GM21367 (cell line): Measurements from ENCODE around the gene CDK2.

Source experiments
- ATAC-seq: cut with Tn5 transposase; IDR thresholded peaks from one replicate; pipeline ENCODE4 v1.9.1; 2021; ENCODE audit not compliant: unreplicated experiment

Gene CDK2

GRCh38 chr12:55937981-55938380, 28.6 kb upstream of the CDK2 start:
- no peak for ATAC-seq

- ATAC-seq = no peak
Observed at GRCh38 chr12:55938826-55939501, 27.7 kb upstream of the CDK2 start.

GRCh38 chr12:55940065-55940732, 26.4 kb upstream of the CDK2 start:
- ATAC-seq = peak; percentile 87

- no peak for ATAC-seq
Observed at GRCh38 chr12:55942055-55942454, 24.6 kb upstream of the CDK2 start.

- ATAC-seq = no peak
Observed at GRCh38 chr12:55942577-55943136, 24.0 kb upstream of the CDK2 start.

- ATAC-seq = no peak
Observed at GRCh38 chr12:55946553-55946952, 20.1 kb upstream of the CDK2 start.

GRCh38 chr12:55955344-55955743, 11.3 kb upstream of the CDK2 start:
- ATAC-seq = no peak

GRCh38 chr12:55955800-55956508, 10.7 kb upstream of the CDK2 start:
- no peak for ATAC-seq

- ATAC-seq = no peak
Observed at GRCh38 chr12:55957106-55957859, 9.3 kb upstream of the CDK2 start.

- no peak for ATAC-seq
Observed at GRCh38 chr12:55963760-55964159, 2.9 kb upstream of the CDK2 start.

GRCh38 chr12:55965240-55965639, 1.4 kb upstream of the CDK2 start:
- no peak for ATAC-seq

GRCh38 chr12:55965941-55966407, 656 bp upstream of the CDK2 start, which contains the start of gene PMEL:
Gene PMEL, minus strand, starts transcription at chr12:55966042. Its CDS starts 31 bp downstream, at chr12:55966011.
- no peak for ATAC-seq

GRCh38 chr12:55969356-55969755, 2.7 kb downstream of the CDK2 start:
- ATAC-seq = no peak

- ATAC-seq = no peak
Observed at GRCh38 chr12:55970775-55971174, 4.1 kb downstream of the CDK2 start.

- no peak for ATAC-seq
Observed at GRCh38 chr12:55972042-55972441, 5.4 kb downstream of the CDK2 start.

- ATAC-seq = no peak
Observed at GRCh38 chr12:55972456-55972855, 5.8 kb downstream of the CDK2 start.

GRCh38 chr12:55972911-55973598, 6.4 kb downstream of the CDK2 start:
- no peak for ATAC-seq

- ATAC-seq = peak; percentile 90
Observed at GRCh38 chr12:55973599-55974307, 7.1 kb downstream of the CDK2 start, which contains the start of gene RAB5B. Gene RAB5B, plus strand, starts transcription at chr12:55974078. Its CDS starts 12,883 bp downstream, at chr12:55986961.

- ATAC-seq = peak; percentile 7
Observed at GRCh38 chr12:55974308-55974730, 7.7 kb downstream of the CDK2 start.
